Mesendoderm (in vitro differentiated cells): Measurements from ENCODE around the gene SUSD4.

Source experiments
- DNase-seq: peaks from one replicate; pipeline ENCODE4 v3.0.0; 2013
- H2AK5ac ChIP-seq: 2 replicates; pipeline ENCODE4 v1.6.1; 2013; ENCODE audit warnings: low read length, inconsistent platforms
- H2BK120ac ChIP-seq: 2 replicates; pipeline ENCODE4 v1.6.1; 2013; ENCODE audit warnings: low read depth, mild to moderate bottlenecking, low read length, moderate library complexity, mixed read lengths
- H2BK15ac ChIP-seq: replicated peaks from 2 replicates; pipeline ENCODE4 v1.6.1; 2013; ENCODE audit warnings: low read depth, mild to moderate bottlenecking, moderate library complexity
- H2BK5ac ChIP-seq: 2 replicates; pipeline ENCODE4 v1.6.1; 2013; ENCODE audit warnings: low read length, inconsistent platforms
- H3K18ac ChIP-seq: 2 replicates; pipeline ENCODE4 v1.6.1; 2013; ENCODE audit warnings: mild to moderate bottlenecking, low read length, mixed read lengths
- H3K23ac ChIP-seq: one replicate; pipeline ENCODE4 v1.6.1; 2013; ENCODE audit warnings: low read length
- H3K27ac ChIP-seq: 2 replicates; pipeline ENCODE4 v1.5.1; 2013; ENCODE audit warnings: low read depth, mild to moderate bottlenecking, inconsistent platforms, low read length, moderate library complexity
- H3K27me3 ChIP-seq: 2 replicates; pipeline ENCODE4 v1.6.1; 2013; ENCODE audit warnings: low read length, control low read depth, mild to moderate bottlenecking, inconsistent platforms; ENCODE audit not compliant: insufficient read depth, poor library complexity
- H3K36me3 ChIP-seq: 2 replicates; pipeline ENCODE4 v1.6.1; 2013; ENCODE audit warnings: low read length, inconsistent platforms; ENCODE audit not compliant: control insufficient read depth, insufficient read depth
- H3K4ac ChIP-seq: one replicate; pipeline ENCODE4 v1.6.1; 2013; ENCODE audit warnings: low read depth, mild to moderate bottlenecking, low read length, moderate library complexity
- H3K4me1 ChIP-seq: 2 replicates; pipeline ENCODE4 v1.6.1; 2013; ENCODE audit warnings: low read depth, low read length, inconsistent platforms; ENCODE audit not compliant: control insufficient read depth
- H3K4me2 ChIP-seq: 2 replicates; pipeline ENCODE4 v1.6.1; 2013; ENCODE audit warnings: low read length
- H3K4me3 ChIP-seq: 2 replicates; pipeline ENCODE4 v1.5.1; 2013; ENCODE audit warnings: mild to moderate bottlenecking, low read length
- H3K56ac ChIP-seq: one replicate; pipeline ENCODE4 v1.6.1; 2013; ENCODE audit warnings: low read length
- H3K79me1 ChIP-seq: 2 replicates; pipeline ENCODE4 v1.6.1; 2013; ENCODE audit warnings: low read length, inconsistent platforms
- H3K79me2 ChIP-seq: 2 replicates; pipeline ENCODE4 v1.6.1; 2013; ENCODE audit warnings: mild to moderate bottlenecking, low read length; ENCODE audit not compliant: control insufficient read depth, insufficient read depth
- H3K9ac ChIP-seq: 2 replicates; pipeline ENCODE4 v1.6.1; 2013; ENCODE audit warnings: low read length, inconsistent platforms
- H4K5ac ChIP-seq: one replicate; pipeline ENCODE4 v1.6.1; 2013; ENCODE audit warnings: low read length
- H4K8ac ChIP-seq: one replicate; pipeline ENCODE4 v1.6.1; 2013; ENCODE audit warnings: low read depth, mild to moderate bottlenecking, control low read depth, low read length, moderate library complexity
- WGBS: extraction: QIAGEN DNeasy Blood & Tissue Kit; methylation state at CpG from one replicate; pipeline ENCODE4 v1.1.7; 2013; ENCODE audit warnings: low lambda C conversion rate, missing lambda C conversion rate; ENCODE audit not compliant: insufficient coverage; ENCODE audit errors: extremely low coverage; 5-methylcytosine and 5-hydroxymethylcytosine counted together

Gene SUSD4

GRCh38 chr1:223261914-223262313, 102.1 kb downstream of the SUSD4 start:
- Histone ChIP-seq H3K18ac (no peak overlapping the region), H4K5ac (no peak overlapping the region), H3K27ac (no peak overlapping the region), H3K79me2 (no peaks in the 10 kb centered on the region), H3K4me2 (no peak overlapping the region), H3K36me3 (no peaks in the 10 kb centered on the region), H3K9ac (no peak overlapping the region), H3K79me1 (no peaks in the 10 kb centered on the region), H3K4me1 (no peaks in the 10 kb centered on the region), H3K4me3 (no peak overlapping the region), H2BK120ac (no peak overlapping the region), H3K4ac (no peak overlapping the region), H2BK15ac (no peak overlapping the region), H3K23ac (no peak overlapping the region), H3K56ac (no peak overlapping the region), H2AK5ac (no peak overlapping the region), H3K27me3 (no peaks in the 10 kb centered on the region), H2BK5ac (no peak overlapping the region), H4K8ac (no peak overlapping the region)
- DNase-seq, result no peak
- WGBS, result no CpG with 5 or more reads among the region's 3 CpGs

GRCh38 chr1:223260712-223261111, 103.3 kb downstream of the SUSD4 start:
- no peak for DNase-seq
- no peak overlapping the region for H2BK120ac ChIP-seq
- no peaks in the 10 kb centered on the region for H3K79me2 ChIP-seq
- H3K4ac ChIP-seq, result no peak overlapping the region
- H3K4me3 ChIP-seq, result no peak overlapping the region
- H3K9ac ChIP-seq, result no peak overlapping the region
- H3K79me1 ChIP-seq, result no peaks in the 10 kb centered on the region
- H3K23ac ChIP-seq, result no peak overlapping the region
- no peak overlapping the region for H2AK5ac ChIP-seq
- no peak overlapping the region for H3K27ac ChIP-seq
- H3K4me2 ChIP-seq, result no peak overlapping the region
- H4K5ac ChIP-seq, result no peak overlapping the region
- no peaks in the 10 kb centered on the region for H3K4me1 ChIP-seq
- no peak overlapping the region for H2BK5ac ChIP-seq
- no peak overlapping the region for H4K8ac ChIP-seq
- H3K56ac ChIP-seq, result no peak overlapping the region
- H2BK15ac ChIP-seq, result no peak overlapping the region
- WGBS, result no CpG with 5 or more reads among the region's 7 CpGs
- no peaks in the 10 kb centered on the region for H3K27me3 ChIP-seq
- no peak overlapping the region for H3K18ac ChIP-seq
- no peaks in the 10 kb centered on the region for H3K36me3 ChIP-seq

GRCh38 chr1:223259462-223259861, 104.5 kb downstream of the SUSD4 start:
- no peak overlapping the region for H3K4ac ChIP-seq
- no peak overlapping the region for H3K23ac ChIP-seq
- no peaks in the 10 kb centered on the region for H3K27me3 ChIP-seq
- H3K4me2 ChIP-seq, result no peak overlapping the region
- no peak overlapping the region for H2BK120ac ChIP-seq
- no peak for DNase-seq
- H3K36me3 ChIP-seq, result no peaks in the 10 kb centered on the region
- H2BK5ac ChIP-seq, result no peak overlapping the region
- H3K4me3 ChIP-seq, result no peak overlapping the region
- H3K4me1 ChIP-seq, result no peaks in the 10 kb centered on the region
- H3K18ac ChIP-seq, result no peak overlapping the region
- no peak overlapping the region for H4K5ac ChIP-seq
- no peak overlapping the region for H3K9ac ChIP-seq
- H2AK5ac ChIP-seq, result no peak overlapping the region
- H3K79me2 ChIP-seq, result no peaks in the 10 kb centered on the region
- no peak overlapping the region for H3K56ac ChIP-seq
- WGBS, result no CpG with 5 or more reads among the region's 3 CpGs
- no peak overlapping the region for H4K8ac ChIP-seq
- H2BK15ac ChIP-seq, result no peak overlapping the region
- no peaks in the 10 kb centered on the region for H3K79me1 ChIP-seq
- H3K27ac ChIP-seq, result no peak overlapping the region

- no CpG with 5 or more reads among the region's 6 CpGs for WGBS
- Histone ChIP-seq H3K4me2 (no peak overlapping the region), H4K5ac (no peak overlapping the region), H3K4ac (no peak overlapping the region), H3K36me3 (no peaks in the 10 kb centered on the region), H3K79me2 (no peaks in the 10 kb centered on the region), H3K23ac (no peak overlapping the region), H2BK5ac (no peak overlapping the region), H3K27me3 (no peaks in the 10 kb centered on the region), H3K79me1 (no peaks in the 10 kb centered on the region), H3K9ac (no peak overlapping the region), H3K4me1 (no peaks in the 10 kb centered on the region), H3K18ac (no peak overlapping the region), H4K8ac (no peak overlapping the region), H2BK120ac (no peak overlapping the region), H2BK15ac (no peak overlapping the region), H3K4me3 (no peak overlapping the region), H2AK5ac (no peak overlapping the region), H3K27ac (no peak overlapping the region), H3K56ac (no peak overlapping the region)
- peak; percentile 60 for DNase-seq
Observed at GRCh38 chr1:223258751-223259198, 105.2 kb downstream of the SUSD4 start.

- no peak overlapping the region for H2BK5ac ChIP-seq
- H3K4me1 ChIP-seq, result no peaks in the 10 kb centered on the region
- no peak overlapping the region for H3K4ac ChIP-seq
- no peaks in the 10 kb centered on the region for H3K79me1 ChIP-seq
- no peaks in the 10 kb centered on the region for H3K79me2 ChIP-seq
- H3K36me3 ChIP-seq, result no peaks in the 10 kb centered on the region
- H3K27ac ChIP-seq, result no peak overlapping the region
- H3K4me2 ChIP-seq, result no peak overlapping the region
- H4K8ac ChIP-seq, result no peak overlapping the region
- no peak overlapping the region for H3K4me3 ChIP-seq
- H3K27me3 ChIP-seq, result no peaks in the 10 kb centered on the region
- no peak overlapping the region for H2BK15ac ChIP-seq
- no peak overlapping the region for H3K56ac ChIP-seq
- WGBS, result no CpG with 5 or more reads among the region's 8 CpGs
- H4K5ac ChIP-seq, result no peak overlapping the region
- no peak overlapping the region for H3K23ac ChIP-seq
- H3K9ac ChIP-seq, result no peak overlapping the region
- no peak overlapping the region for H2BK120ac ChIP-seq
- no peak overlapping the region for H2AK5ac ChIP-seq
- DNase-seq, result no peak
- H3K18ac ChIP-seq, result no peak overlapping the region
Observed at GRCh38 chr1:223257856-223258550, 106.0 kb downstream of the SUSD4 start.

GRCh38 chr1:223256034-223256433, 107.9 kb downstream of the SUSD4 start:
- H2AK5ac ChIP-seq, result no peak overlapping the region
- H3K36me3 ChIP-seq, result no peaks in the 10 kb centered on the region
- WGBS, result no CpG with 5 or more reads among the region's 3 CpGs
- H4K5ac ChIP-seq, result no peak overlapping the region
- no peaks in the 10 kb centered on the region for H3K79me1 ChIP-seq
- H2BK120ac ChIP-seq, result no peak overlapping the region
- H3K4me2 ChIP-seq, result no peak overlapping the region
- H3K9ac ChIP-seq, result no peak overlapping the region
- H3K4me1 ChIP-seq, result no peaks in the 10 kb centered on the region
- H3K56ac ChIP-seq, result no peak overlapping the region
- H3K27ac ChIP-seq, result no peak overlapping the region
- no peak overlapping the region for H3K23ac ChIP-seq
- H3K4me3 ChIP-seq, result no peak overlapping the region
- H3K79me2 ChIP-seq, result no peaks in the 10 kb centered on the region
- H3K18ac ChIP-seq, result no peak overlapping the region
- no peak overlapping the region for H3K4ac ChIP-seq
- no peak for DNase-seq
- H2BK5ac ChIP-seq, result no peak overlapping the region
- H4K8ac ChIP-seq, result no peak overlapping the region
- H2BK15ac ChIP-seq, result no peak overlapping the region
- H3K27me3 ChIP-seq, result no peaks in the 10 kb centered on the region
